HepG2 (cell line): Measurements from ENCODE around the gene NT5M. TPM values are rescaled to one million over a fixed set of nuclear protein-coding genes. Genes with fewer than 3 reads are reported as not detected.

Experiments used
- BORCS8-MEF2B ChIP-seq: sonication (generic); formaldehyde crosslinking; IDR thresholded peaks from 2 replicates; pipeline ENCODE4 v1.8.0; 2022; ENCODE audit warnings: mild to moderate bottlenecking, missing genetic modification reagents
- BRD4 ChIP-seq: sonication (generic); formaldehyde crosslinking; IDR thresholded peaks from 2 replicates; pipeline ENCODE4 v1.4.0; 2020; ENCODE audit warnings: missing genetic modification reagents
- CBFB ChIP-seq: sonication (generic); formaldehyde crosslinking; IDR thresholded peaks from 2 replicates; pipeline ENCODE4 v1.4.0; 2020; ENCODE audit warnings: missing genetic modification reagents
- IKZF4 ChIP-seq: sonication (generic); formaldehyde crosslinking; IDR thresholded peaks from 2 replicates; pipeline ENCODE4 v1.5.1; 2020; ENCODE audit warnings: borderline replicate concordance, mild to moderate bottlenecking, low read depth, missing genetic modification reagents; ENCODE audit errors: not compliant biosample characterization
- MXI1 ChIP-seq: IDR thresholded peaks from 3 replicates; pipeline ENCODE4 v1.6.1; 2012; ENCODE audit warnings: low read depth, low read length, inconsistent platforms, borderline replicate concordance
- RAD51 ChIP-seq: fragments of 450-650 bp; IDR thresholded peaks from 2 replicates; pipeline ENCODE4 v1.6.1; 2016; ENCODE audit warnings: borderline replicate concordance
- SETDB1 ChIP-seq: sonication (generic); formaldehyde crosslinking; IDR thresholded peaks from 2 replicates; pipeline ENCODE4 v1.5.1; 2020; ENCODE audit warnings: missing genetic modification reagents, mild to moderate bottlenecking, borderline replicate concordance
- ZMAT3 ChIP-seq: sonication (generic); formaldehyde crosslinking; conservative IDR thresholded peaks from 2 replicates; pipeline ENCODE4 v1.7.0; 2021; ENCODE audit warnings: missing genetic modification reagents
- ZNF431 ChIP-seq: sonication (generic); formaldehyde crosslinking; IDR thresholded peaks from 2 replicates; pipeline ENCODE4 v1.9.0; 2022; ENCODE audit warnings: missing genetic modification reagents, low read depth, mild to moderate bottlenecking, borderline replicate concordance
- ZNF674 ChIP-seq: sonication (generic); formaldehyde crosslinking; IDR thresholded peaks from 2 replicates; pipeline ENCODE4 v1.5.0; 2020; ENCODE audit warnings: low read depth, mild to moderate bottlenecking, missing genetic modification reagents
- polyA plus RNA-seq, 8 experiments: library from polyadenylated mRNA; depleted of rRNA in 3 of 8; stranded (reverse) in 7 of 8; unstranded in 1 of 8; fragments of >200 nt; fragmentation: Illumina TruSeq in 4 of 8; extraction: Trizol in 4 of 8; gene quantifications; 2 replicates each; pipeline versions ENCODE4 v1.2.1 to v1.2.3, GENCODE V29; 2011 to 2016; ENCODE audit warnings: low read depth in 4 of 8, missing spikeins in 1 of 8, mixed read lengths in 1 of 8; ENCODE audit not compliant: insufficient read depth in 1 of 8
- total RNA-seq, 5 experiments: library from RNA; depleted of rRNA; stranded (reverse); fragments of >200 nt; fragmentation: Illumina TruSeq; extraction: Trizol; gene quantifications; 2 replicates each; pipeline ENCODE4 v1.2.3, GENCODE V29; 2016; ENCODE audit warnings: low read depth in 1 of 5
- TF ChIP-seq, protein P1 (sequence below): sonication (generic); formaldehyde crosslinking; IDR thresholded peaks from 2 replicates; pipeline ENCODE4 v1.5.1; 2020; ENCODE audit warnings: mild to moderate bottlenecking, missing genetic modification reagents, borderline replicate concordance
- TF ChIP-seq, protein P2 (sequence below): sonication (generic); formaldehyde crosslinking; IDR thresholded peaks from 2 replicates; pipeline ENCODE4 v1.9.0; 2021; ENCODE audit warnings: missing genetic modification reagents, borderline replicate concordance
- TF ChIP-seq, protein P3 (sequence below): sonication (generic); formaldehyde crosslinking; conservative IDR thresholded peaks from 2 replicates; pipeline ENCODE4 v1.8.0; 2022; ENCODE audit warnings: low read depth, missing genetic modification reagents
- TF ChIP-seq, protein P4 (sequence below): sonication (generic); formaldehyde crosslinking; IDR thresholded peaks from 2 replicates; pipeline ENCODE4 v1.4.0; 2020; ENCODE audit warnings: missing genetic modification reagents
- TF ChIP-seq, protein P5 (sequence below): fragments of 450-650 bp; IDR thresholded peaks from 2 replicates; pipeline ENCODE4 v1.6.1; 2017
- TF ChIP-seq, protein P6 (sequence below): sonication (generic); formaldehyde crosslinking; IDR thresholded peaks from 2 replicates; pipeline ENCODE4 v1.9.0; 2022; ENCODE audit warnings: missing genetic modification reagents, mild to moderate bottlenecking, borderline replicate concordance

NT5M gene
- total and polyA plus RNA-seq, 2 of the 13 experiments (the other 11 are each of a cell fraction or from before 2014, with no cell fraction given), result 0.55 to 0.78 TPM

DNA sequence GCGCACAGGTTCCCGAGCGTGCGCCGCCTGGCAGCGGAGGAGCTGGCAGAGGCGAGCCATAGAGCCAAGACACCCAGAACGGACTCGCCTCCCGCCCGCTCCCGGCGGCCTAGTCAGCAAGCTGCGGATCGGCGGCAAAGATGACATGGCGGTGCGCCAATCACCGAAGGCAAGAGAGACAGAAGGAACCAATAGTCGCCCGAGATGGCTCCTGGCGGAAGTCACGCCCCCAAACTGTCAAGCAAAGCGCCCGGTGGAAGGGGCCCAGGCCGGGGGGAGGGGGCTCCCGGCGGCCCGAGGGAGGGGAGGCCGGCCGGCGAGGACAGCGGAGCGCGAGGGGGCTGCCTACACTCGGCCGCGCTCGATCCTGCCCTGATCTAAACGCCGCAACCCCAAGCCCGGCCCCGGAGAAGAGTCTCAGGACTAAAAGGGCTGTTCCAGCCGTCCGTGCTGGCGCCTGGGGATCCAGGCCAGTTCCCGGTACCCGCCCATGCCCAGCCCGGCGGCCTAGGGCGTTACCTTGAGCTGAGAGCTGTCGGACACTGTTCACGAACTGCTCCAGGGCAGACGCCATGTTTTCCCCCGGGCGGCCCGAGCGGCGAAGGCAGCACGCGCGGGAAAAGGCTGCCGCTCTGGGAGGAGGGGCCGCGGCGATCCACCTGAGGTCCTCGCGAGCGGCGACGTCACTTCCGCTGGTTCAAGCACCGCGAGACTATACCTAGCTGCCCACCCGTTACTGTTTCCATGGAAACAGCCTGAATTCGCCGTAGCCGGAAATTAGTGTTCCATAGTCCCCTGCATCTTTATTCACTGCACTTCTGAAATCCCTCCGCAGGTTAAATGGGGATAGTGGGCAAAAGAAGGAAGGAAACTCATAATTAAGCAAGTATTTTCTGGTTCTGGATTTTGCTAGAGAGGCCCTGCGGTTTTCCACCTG is 22.3 kb upstream of the NT5M start, which contains the start of gene COPS3 (continued):
- TF ChIP-seq, protein P1, sequence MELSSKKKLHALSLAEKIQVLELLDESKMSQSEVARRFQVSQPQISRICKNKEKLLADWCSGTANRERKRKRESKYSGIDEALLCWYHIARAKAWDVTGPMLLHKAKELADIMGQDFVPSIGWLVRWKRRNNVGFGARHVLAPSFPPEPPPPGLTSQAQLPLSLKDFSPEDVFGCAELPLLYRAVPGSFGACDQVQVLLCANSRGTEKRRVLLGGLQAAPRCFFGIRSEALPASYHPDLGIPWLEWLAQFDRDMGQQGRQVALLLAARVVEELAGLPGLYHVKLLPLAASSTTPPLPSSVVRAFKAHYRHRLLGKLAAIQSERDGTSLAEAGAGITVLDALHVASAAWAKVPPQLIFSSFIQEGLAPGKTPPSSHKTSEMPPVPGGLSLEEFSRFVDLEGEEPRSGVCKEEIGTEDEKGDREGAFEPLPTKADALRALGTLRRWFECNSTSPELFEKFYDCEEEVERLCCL (CRISPR knock-in tag), result 0 out of 2 replicates have a peak, but pooled peaks have one; percentile 51
- TF ChIP-seq, protein P2, sequence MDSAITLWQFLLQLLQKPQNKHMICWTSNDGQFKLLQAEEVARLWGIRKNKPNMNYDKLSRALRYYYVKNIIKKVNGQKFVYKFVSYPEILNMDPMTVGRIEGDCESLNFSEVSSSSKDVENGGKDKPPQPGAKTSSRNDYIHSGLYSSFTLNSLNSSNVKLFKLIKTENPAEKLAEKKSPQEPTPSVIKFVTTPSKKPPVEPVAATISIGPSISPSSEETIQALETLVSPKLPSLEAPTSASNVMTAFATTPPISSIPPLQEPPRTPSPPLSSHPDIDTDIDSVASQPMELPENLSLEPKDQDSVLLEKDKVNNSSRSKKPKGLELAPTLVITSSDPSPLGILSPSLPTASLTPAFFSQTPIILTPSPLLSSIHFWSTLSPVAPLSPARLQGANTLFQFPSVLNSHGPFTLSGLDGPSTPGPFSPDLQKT (CRISPR knock-in tag), result no peak
- TF ChIP-seq, protein P3, sequence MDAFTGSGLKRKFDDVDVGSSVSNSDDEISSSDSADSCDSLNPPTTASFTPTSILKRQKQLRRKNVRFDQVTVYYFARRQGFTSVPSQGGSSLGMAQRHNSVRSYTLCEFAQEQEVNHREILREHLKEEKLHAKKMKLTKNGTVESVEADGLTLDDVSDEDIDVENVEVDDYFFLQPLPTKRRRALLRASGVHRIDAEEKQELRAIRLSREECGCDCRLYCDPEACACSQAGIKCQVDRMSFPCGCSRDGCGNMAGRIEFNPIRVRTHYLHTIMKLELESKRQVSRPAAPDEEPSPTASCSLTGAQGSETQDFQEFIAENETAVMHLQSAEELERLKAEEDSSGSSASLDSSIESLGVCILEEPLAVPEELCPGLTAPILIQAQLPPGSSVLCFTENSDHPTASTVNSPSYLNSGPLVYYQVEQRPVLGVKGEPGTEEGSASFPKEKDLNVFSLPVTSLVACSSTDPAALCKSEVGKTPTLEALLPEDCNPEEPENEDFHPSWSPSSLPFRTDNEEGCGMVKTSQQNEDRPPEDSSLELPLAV (CRISPR knock-in tag), result no peak
- TF ChIP-seq, protein P4, sequence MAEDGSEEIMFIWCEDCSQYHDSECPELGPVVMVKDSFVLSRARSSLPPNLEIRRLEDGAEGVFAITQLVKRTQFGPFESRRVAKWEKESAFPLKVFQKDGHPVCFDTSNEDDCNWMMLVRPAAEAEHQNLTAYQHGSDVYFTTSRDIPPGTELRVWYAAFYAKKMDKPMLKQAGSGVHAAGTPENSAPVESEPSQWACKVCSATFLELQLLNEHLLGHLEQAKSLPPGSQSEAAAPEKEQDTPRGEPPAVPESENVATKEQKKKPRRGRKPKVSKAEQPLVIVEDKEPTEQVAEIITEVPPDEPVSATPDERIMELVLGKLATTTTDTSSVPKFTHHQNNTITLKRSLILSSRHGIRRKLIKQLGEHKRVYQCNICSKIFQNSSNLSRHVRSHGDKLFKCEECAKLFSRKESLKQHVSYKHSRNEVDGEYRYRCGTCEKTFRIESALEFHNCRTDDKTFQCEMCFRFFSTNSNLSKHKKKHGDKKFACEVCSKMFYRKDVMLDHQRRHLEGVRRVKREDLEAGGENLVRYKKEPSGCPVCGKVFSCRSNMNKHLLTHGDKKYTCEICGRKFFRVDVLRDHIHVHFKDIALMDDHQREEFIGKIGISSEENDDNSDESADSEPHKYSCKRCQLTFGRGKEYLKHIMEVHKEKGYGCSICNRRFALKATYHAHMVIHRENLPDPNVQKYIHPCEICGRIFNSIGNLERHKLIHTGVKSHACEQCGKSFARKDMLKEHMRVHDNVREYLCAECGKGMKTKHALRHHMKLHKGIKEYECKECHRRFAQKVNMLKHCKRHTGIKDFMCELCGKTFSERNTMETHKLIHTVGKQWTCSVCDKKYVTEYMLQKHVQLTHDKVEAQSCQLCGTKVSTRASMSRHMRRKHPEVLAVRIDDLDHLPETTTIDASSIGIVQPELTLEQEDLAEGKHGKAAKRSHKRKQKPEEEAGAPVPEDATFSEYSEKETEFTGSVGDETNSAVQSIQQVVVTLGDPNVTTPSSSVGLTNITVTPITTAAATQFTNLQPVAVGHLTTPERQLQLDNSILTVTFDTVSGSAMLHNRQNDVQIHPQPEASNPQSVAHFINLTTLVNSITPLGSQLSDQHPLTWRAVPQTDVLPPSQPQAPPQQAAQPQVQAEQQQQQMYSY (CRISPR knock-in tag), result 0 out of 2 replicates have a peak, but pooled peaks have one; percentile 22
- no peak; the same call in 1 of the 2 replicates for TF ChIP-seq BORCS8-MEF2B (CRISPR knock-in tag)
- TF ChIP-seq CBFB (CRISPR knock-in tag), result peak; percentile 68
- 0 out of 2 replicates have a peak, but pooled peaks have one; percentile 62 for TF ChIP-seq ZNF431
- TF ChIP-seq, protein P5, sequence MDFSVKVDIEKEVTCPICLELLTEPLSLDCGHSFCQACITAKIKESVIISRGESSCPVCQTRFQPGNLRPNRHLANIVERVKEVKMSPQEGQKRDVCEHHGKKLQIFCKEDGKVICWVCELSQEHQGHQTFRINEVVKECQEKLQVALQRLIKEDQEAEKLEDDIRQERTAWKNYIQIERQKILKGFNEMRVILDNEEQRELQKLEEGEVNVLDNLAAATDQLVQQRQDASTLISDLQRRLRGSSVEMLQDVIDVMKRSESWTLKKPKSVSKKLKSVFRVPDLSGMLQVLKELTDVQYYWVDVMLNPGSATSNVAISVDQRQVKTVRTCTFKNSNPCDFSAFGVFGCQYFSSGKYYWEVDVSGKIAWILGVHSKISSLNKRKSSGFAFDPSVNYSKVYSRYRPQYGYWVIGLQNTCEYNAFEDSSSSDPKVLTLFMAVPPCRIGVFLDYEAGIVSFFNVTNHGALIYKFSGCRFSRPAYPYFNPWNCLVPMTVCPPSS, result no peak
- no peak for TF ChIP-seq ZNF674 (CRISPR knock-in tag)
- TF ChIP-seq RAD51, result no peak
- TF ChIP-seq BRD4 (CRISPR knock-in tag), result peak; percentile 44; the same call in 1 of the 2 replicates
- TF ChIP-seq, protein P6, sequence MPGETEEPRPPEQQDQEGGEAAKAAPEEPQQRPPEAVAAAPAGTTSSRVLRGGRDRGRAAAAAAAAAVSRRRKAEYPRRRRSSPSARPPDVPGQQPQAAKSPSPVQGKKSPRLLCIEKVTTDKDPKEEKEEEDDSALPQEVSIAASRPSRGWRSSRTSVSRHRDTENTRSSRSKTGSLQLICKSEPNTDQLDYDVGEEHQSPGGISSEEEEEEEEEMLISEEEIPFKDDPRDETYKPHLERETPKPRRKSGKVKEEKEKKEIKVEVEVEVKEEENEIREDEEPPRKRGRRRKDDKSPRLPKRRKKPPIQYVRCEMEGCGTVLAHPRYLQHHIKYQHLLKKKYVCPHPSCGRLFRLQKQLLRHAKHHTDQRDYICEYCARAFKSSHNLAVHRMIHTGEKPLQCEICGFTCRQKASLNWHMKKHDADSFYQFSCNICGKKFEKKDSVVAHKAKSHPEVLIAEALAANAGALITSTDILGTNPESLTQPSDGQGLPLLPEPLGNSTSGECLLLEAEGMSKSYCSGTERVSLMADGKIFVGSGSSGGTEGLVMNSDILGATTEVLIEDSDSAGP (CRISPR knock-in tag), result peak; percentile 82; the same call in 1 of the 2 replicates
- TF ChIP-seq SETDB1 (CRISPR knock-in tag), result no peak
- peak; percentile 28 for TF ChIP-seq IKZF4
- no peak for TF ChIP-seq ZMAT3
- TF ChIP-seq MXI1, result peak; percentile 89; the same call in 1 of the 3 replicates
